VCaP (cell line): Measurements from ENCODE around the gene PRKG1.

Experiments used
- H3K27ac ChIP-seq: fragments of 450-650 bp; 2 replicates; pipeline ENCODE4 v1.5.1; 2017
- CTCF ChIP-seq: fragments of 450-650 bp; conservative IDR thresholded peaks from 2 replicates; pipeline ENCODE4 v1.5.1; 2017; ENCODE audit warnings: mild to moderate bottlenecking, moderate library complexity

The PRKG1 gene

GRCh38 chr10:51137756-51138529, 63.7 kb downstream of the PRKG1 start:
- no peak overlapping the region for H3K27ac ChIP-seq
- no peak for TF ChIP-seq CTCF

GRCh38 chr10:51139176-51139575, 64.9 kb downstream of the PRKG1 start:
- no peak overlapping the region for H3K27ac ChIP-seq
- no peak for TF ChIP-seq CTCF

GRCh38 chr10:51141010-51141409, 66.7 kb downstream of the PRKG1 start:
- H3K27ac ChIP-seq = no peak overlapping the region
- no peak for TF ChIP-seq CTCF

GRCh38 chr10:51144161-51144781, 70.0 kb downstream of the PRKG1 start:
- no peak overlapping the region for H3K27ac ChIP-seq
- TF ChIP-seq CTCF = no peak

- no peak for TF ChIP-seq CTCF
- no peak overlapping the region for H3K27ac ChIP-seq
Measured at GRCh38 chr10:51145375-51145774, 71.1 kb downstream of the PRKG1 start.

GRCh38 chr10:51147644-51148399, 73.5 kb downstream of the PRKG1 start:
- TF ChIP-seq CTCF = no peak
- no peak overlapping the region for H3K27ac ChIP-seq

GRCh38 chr10:51156926-51157325, 82.6 kb downstream of the PRKG1 start:
- TF ChIP-seq CTCF = no peak
- no peak overlapping the region for H3K27ac ChIP-seq
